RKO (cell line): ENCODE results near the gene SLC6A4.
"Not testable (repeated sequence)": the region's sequence is repeated elsewhere in the genome, so short reads cannot be mapped to it uniquely, and the experiment has no call there.

Experiments
- DNase-seq: peaks from one replicate; pipeline ENCODE4 v3.0.0-alpha.2; 2016; ENCODE audit warnings: low spot score

SLC6A4 gene

GRCh38 chr17:30219315-30219714, 16.2 kb downstream of the SLC6A4 start:
- no peak for DNase-seq

- DNase-seq, result no peak
These were observed 16.7 kb downstream of the SLC6A4 start for GRCh38 chr17:30218799-30219198.

GRCh38 chr17:30217746-30218245, 17.7 kb downstream of the SLC6A4 start:
- no peak for DNase-seq

- DNase-seq, result no peak
These were observed 18.4 kb downstream of the SLC6A4 start for GRCh38 chr17:30217054-30217453.

- no peak for DNase-seq
These were observed 22.7 kb downstream of the SLC6A4 start for GRCh38 chr17:30212750-30213149.

GRCh38 chr17:30211371-30211770, 24.1 kb downstream of the SLC6A4 start:
- no peak for DNase-seq

GRCh38 chr17:30210901-30211300, 24.6 kb downstream of the SLC6A4 start:
- DNase-seq, result no peak

- no peak for DNase-seq
These were observed 25.1 kb downstream of the SLC6A4 start for GRCh38 chr17:30210366-30210765.

GRCh38 chr17:30209930-30210329, 25.6 kb downstream of the SLC6A4 start:
- no peak for DNase-seq

- DNase-seq, result no peak
These were observed 27.3 kb downstream of the SLC6A4 start for GRCh38 chr17:30208214-30208613.

- no peak for DNase-seq
These were observed 27.8 kb downstream of the SLC6A4 start for GRCh38 chr17:30207655-30208054.

- DNase-seq, result no peak
These were observed 32.0 kb downstream of the SLC6A4 start for GRCh38 chr17:30203471-30203981.

- DNase-seq, result not testable (repeated sequence)
These were observed 34.8 kb downstream of the SLC6A4 start for GRCh38 chr17:30200656-30201055.

- DNase-seq, result no peak
These were observed 35.4 kb downstream of the SLC6A4 start for GRCh38 chr17:30200106-30200505.

- DNase-seq, result peak; percentile 37
These were observed 35.9 kb downstream of the SLC6A4 start for GRCh38 chr17:30199600-30199999.

GRCh38 chr17:30197416-30197815, 38.1 kb downstream of the SLC6A4 start:
- DNase-seq, result no peak

GRCh38 chr17:30196504-30196903, 39.0 kb downstream of the SLC6A4 start:
- no peak for DNase-seq

GRCh38 chr17:30191072-30191471, 44.4 kb downstream of the SLC6A4 start:
- no peak for DNase-seq

GRCh38 chr17:30188211-30188939, 47.1 kb downstream of the SLC6A4 start:
- DNase-seq, result no peak

GRCh38 chr17:30187573-30187972, 47.9 kb downstream of the SLC6A4 start:
- no peak for DNase-seq

GRCh38 chr17:30186761-30187160, 48.7 kb downstream of the SLC6A4 start:
- no peak for DNase-seq

GRCh38 chr17:30176855-30177254, 58.6 kb downstream of the SLC6A4 start:
- no peak for DNase-seq

GRCh38 chr17:30174556-30174955, 60.9 kb downstream of the SLC6A4 start:
- no peak for DNase-seq

- DNase-seq, result no peak
These were observed 61.8 kb downstream of the SLC6A4 start for GRCh38 chr17:30173649-30174048.
